Endothelial cell of umbilical vein (primary cell): ENCODE measurements around the gene NLRP9.

Experiments
- CTCF ChIP-seq, 2 donors: IDR thresholded peaks; 1 replicate in 1 of 2; 2 replicates in 1 of 2; pipeline ENCODE4 v1.5.1; 2011; ENCODE audit warnings: low read length in 2 of 2, mild to moderate bottlenecking in 2 of 2, moderate library complexity in 2 of 2, control low read depth in 1 of 2, inconsistent platforms in 1 of 2, low read depth in 1 of 2; ENCODE audit not compliant: insufficient read depth in 1 of 2; ENCODE audit errors: extremely low read depth in 1 of 2
- FOS ChIP-seq: IDR thresholded peaks from 2 replicates; pipeline ENCODE4 v1.6.1; 2011; ENCODE audit warnings: mild to moderate bottlenecking, low read length, moderate library complexity, borderline replicate concordance; ENCODE audit not compliant: insufficient read depth
- JUN ChIP-seq: IDR thresholded peaks from 2 replicates; pipeline ENCODE4 v1.6.1; 2011; ENCODE audit warnings: borderline replicate concordance, low read depth; ENCODE audit not compliant: insufficient read length, insufficient read depth
- MAX ChIP-seq: IDR thresholded peaks from 2 replicates; pipeline ENCODE4 v1.6.1; 2011; ENCODE audit not compliant: insufficient read depth, insufficient read length
- POLR2A ChIP-seq: IDR thresholded peaks from 2 replicates; pipeline ENCODE4 v1.6.1; 2012; ENCODE audit warnings: low read depth, mild to moderate bottlenecking, control low read depth, low read length
- POLR2AphosphoS5 ChIP-seq: IDR thresholded peaks from 2 replicates; pipeline ENCODE4 v1.6.1; 2012; ENCODE audit warnings: low read depth, mild to moderate bottlenecking, control low read depth, low read length, moderate library complexity; ENCODE audit not compliant: insufficient read depth

GRCh38 chr19:55696301-55697068, 41.7 kb downstream of the NLRP9 start:
- no peak for TF ChIP-seq CTCF (IDR thresholded peaks at IDR 0.05; ENCODE audit: extremely low read depth in 1 of 2, insufficient read depth in 1 of 2, low read depth in 1 of 2, low read length in 2 of 2)
- TF ChIP-seq POLR2AphosphoS5 = no peak
- no peak for TF ChIP-seq JUN
- no peak for TF ChIP-seq MAX
- no peak for TF ChIP-seq POLR2A
- TF ChIP-seq FOS = no peak
